Measurements from ENCODE around the gene NGDN. TPM values are rescaled to one million over a fixed set of nuclear protein-coding genes. Genes with fewer than 3 reads are reported as not detected.

NGDN gene
- total RNA-seq, 6 experiments from 2014 or later, result 12.0 to 16.5 (median 14.3) TPM

DNA sequence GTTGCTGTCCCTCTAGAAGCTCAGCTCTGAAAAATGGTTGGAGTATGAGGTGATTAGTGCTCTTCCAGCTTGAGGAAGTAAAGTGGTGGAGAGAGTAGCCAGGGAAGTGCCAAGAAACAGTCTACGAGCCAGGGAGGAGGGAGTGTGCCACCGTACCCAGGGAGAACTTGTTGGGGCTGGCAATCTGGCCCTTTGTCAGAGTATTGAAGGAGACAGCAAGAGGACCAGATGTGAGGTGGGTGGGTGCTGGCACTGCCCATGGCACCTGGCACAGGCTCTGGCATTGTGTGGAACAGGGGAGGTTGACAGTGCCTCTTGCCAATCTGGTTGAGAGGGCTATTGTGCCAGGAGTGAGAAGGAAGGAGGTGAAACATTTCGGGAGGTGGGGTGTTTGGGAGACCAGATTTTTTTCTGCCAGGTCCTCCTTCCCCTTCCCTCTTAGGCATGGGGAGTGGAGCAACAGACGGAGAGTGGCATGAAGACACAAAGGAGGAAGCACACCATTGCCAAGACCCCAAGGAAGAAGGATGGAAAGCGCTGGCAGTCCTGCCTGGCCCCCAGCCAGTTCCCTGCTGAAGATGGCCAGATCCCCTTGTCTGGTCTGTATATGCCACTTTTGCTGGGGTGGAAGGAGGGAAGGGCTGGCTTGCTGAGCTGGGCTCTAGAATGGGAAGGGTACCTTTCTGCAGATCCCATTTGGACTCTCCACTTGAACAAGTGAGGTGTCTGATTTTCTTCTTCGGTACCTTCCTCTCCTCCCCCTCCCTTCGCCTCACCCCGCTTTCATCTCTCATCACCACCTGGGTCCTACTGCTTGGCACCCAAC is 44.5 kb downstream of the NGDN start:
- H3K4me1 ChIP-seq, result no peaks in the 10 kb centered on the region
- ATAC-seq (no peak), DNase-seq (no peak)
- H3K36me3 ChIP-seq, result no peaks in the 10 kb centered on the region
- 95% methylated on average over 5 of the region's 8 CpGs for WGBS (ENCODE audit: insufficient coverage, low coverage, low lambda C conversion rate, missing lambda C conversion rate)
- H3K4me3 ChIP-seq, result no peak overlapping the region
- no peaks in the 10 kb centered on the region for H3K9me3 ChIP-seq
- intact Hi-C loops (cut with DNase I), result no loop called here
- H3K27me3 ChIP-seq, result no peaks in the 10 kb centered on the region
- H3K27ac ChIP-seq, result no peak overlapping the region
- no peak for TF ChIP-seq POLR2A (IDR thresholded peaks at IDR 0.05)
- TF ChIP-seq, protein P1, sequence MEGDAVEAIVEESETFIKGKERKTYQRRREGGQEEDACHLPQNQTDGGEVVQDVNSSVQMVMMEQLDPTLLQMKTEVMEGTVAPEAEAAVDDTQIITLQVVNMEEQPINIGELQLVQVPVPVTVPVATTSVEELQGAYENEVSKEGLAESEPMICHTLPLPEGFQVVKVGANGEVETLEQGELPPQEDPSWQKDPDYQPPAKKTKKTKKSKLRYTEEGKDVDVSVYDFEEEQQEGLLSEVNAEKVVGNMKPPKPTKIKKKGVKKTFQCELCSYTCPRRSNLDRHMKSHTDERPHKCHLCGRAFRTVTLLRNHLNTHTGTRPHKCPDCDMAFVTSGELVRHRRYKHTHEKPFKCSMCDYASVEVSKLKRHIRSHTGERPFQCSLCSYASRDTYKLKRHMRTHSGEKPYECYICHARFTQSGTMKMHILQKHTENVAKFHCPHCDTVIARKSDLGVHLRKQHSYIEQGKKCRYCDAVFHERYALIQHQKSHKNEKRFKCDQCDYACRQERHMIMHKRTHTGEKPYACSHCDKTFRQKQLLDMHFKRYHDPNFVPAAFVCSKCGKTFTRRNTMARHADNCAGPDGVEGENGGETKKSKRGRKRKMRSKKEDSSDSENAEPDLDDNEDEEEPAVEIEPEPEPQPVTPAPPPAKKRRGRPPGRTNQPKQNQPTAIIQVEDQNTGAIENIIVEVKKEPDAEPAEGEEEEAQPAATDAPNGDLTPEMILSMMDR (IDR thresholded peaks at IDR 0.05), result no peak

DNA sequence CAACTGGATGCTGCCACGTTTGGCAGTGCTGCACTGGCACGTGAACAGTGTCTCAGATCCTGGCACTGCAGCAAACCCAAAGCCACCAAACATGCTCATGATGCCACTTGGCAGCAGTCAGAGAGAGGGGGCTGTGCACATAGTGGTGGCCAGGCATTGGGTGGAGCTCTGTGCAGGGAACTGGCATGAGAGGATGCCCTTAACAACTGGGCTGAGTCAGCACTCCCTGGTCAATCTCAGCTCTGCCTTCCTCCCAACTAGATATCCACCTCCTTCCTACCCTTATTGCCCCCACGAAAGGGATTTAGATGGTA is 45.1 kb downstream of the NGDN start:
- intact Hi-C loops (cut with DNase I), result no loop called here
- H3K9me3 ChIP-seq, result no peaks in the 10 kb centered on the region
- no peaks in the 10 kb centered on the region for H3K27me3 ChIP-seq
- no peak for DNase-seq
- no peak overlapping the region for H3K4me3 ChIP-seq
- no peaks in the 10 kb centered on the region for H3K36me3 ChIP-seq
- H3K4me1 ChIP-seq, result no peaks in the 10 kb centered on the region
- no peak for TF ChIP-seq POLR2A (IDR thresholded peaks at IDR 0.05)
- TF ChIP-seq, protein P1 (IDR thresholded peaks at IDR 0.05), result no peak
- ATAC-seq, result no peak
- H3K27ac ChIP-seq, result no peak overlapping the region
- 69% methylated on average over 3 of the region's 3 CpGs for WGBS (ENCODE audit: insufficient coverage, low coverage, low lambda C conversion rate, missing lambda C conversion rate)

DNA sequence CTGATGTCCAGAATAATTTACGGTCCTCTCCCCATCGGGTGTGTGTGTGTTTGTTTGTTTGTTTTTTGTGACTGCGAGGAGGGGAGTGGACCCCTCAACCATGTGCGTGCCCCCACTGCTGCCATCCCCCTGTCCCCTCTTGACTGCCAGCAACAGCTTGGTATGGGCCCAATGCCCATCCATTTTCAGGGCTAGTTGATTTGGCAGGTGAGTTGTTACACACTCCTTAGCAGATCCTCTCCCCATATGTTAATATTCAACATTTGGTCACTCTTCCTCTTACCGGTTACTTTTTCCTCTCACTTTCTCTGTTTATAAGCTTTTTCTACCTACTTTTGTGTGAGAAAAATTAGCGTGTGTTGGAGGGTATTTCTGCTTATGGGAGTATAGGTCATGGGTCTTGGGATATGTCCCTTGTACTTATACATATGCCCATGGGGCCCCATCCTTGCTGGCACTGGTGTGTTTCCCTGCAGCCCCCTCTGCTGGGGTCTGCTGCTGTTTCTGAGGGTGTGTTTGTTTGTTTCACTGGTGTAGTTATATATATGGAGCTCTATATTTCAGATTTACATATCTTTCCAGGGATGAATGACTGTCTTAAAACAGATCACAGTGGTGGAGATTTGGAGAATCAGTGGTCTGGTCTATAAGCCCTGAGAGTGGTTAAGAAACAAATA is 48.3 kb downstream of the NGDN start:
- ATAC-seq (no peak), DNase-seq (no peak)
- no peak for TF ChIP-seq POLR2A (IDR thresholded peaks at IDR 0.05)
- TF ChIP-seq, protein P1 (IDR thresholded peaks at IDR 0.05), result no peak
- 69% methylated on average over 6 of the region's 6 CpGs for WGBS (ENCODE audit: insufficient coverage, low coverage, low lambda C conversion rate, missing lambda C conversion rate)
- Histone ChIP-seq H3K27me3 (no peaks in the 10 kb centered on the region), H3K27ac (no peak overlapping the region), H3K4me1 (no peaks in the 10 kb centered on the region), H3K36me3 (no peaks in the 10 kb centered on the region), H3K9me3 (no peaks in the 10 kb centered on the region), H3K4me3 (no peak overlapping the region)
- intact Hi-C loops (cut with DNase I), result no loop called here

DNA sequence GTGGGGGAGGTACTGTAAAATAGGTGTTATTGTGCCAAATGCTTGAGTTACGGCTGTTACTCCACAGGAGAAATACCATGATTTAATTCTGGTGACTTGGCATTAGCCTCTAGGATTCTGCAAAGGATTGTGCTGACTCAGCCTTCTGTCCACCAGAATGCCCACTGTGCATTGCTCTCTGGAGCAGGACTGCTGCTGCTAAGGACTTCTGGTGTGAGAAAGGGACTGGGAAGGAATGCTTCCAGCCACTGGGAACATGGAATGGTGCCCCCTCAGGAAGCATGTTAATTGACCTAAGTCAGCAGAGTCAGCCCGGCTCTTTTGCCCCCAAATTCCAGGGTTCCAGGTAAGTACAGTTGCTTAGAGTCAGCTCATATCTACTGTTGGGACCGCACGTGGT is 49.2 kb downstream of the NGDN start:
- Histone ChIP-seq H3K4me1 (no peaks in the 10 kb centered on the region), H3K36me3 (no peaks in the 10 kb centered on the region), H3K27me3 (no peaks in the 10 kb centered on the region), H3K27ac (no peak overlapping the region), H3K9me3 (no peaks in the 10 kb centered on the region), H3K4me3 (no peak overlapping the region)
- 74% methylated on average over 4 of the region's 4 CpGs for WGBS (ENCODE audit: insufficient coverage, low coverage, low lambda C conversion rate, missing lambda C conversion rate)
- no peak for DNase-seq
- intact Hi-C loops (cut with DNase I), result no loop called here
- TF ChIP-seq, protein P1 (IDR thresholded peaks at IDR 0.05), result no peak
- no peak for TF ChIP-seq POLR2A (IDR thresholded peaks at IDR 0.05)
- ATAC-seq, result no peak
